HG03108 (cell line): ENCODE data around the gene NADK2.

Experiments used
- ATAC-seq: cut with Tn5 transposase; IDR thresholded peaks from one replicate; pipeline ENCODE4 v1.9.1; 2021; ENCODE audit warnings: moderate library complexity; ENCODE audit not compliant: unreplicated experiment

Gene NADK2

DNA sequence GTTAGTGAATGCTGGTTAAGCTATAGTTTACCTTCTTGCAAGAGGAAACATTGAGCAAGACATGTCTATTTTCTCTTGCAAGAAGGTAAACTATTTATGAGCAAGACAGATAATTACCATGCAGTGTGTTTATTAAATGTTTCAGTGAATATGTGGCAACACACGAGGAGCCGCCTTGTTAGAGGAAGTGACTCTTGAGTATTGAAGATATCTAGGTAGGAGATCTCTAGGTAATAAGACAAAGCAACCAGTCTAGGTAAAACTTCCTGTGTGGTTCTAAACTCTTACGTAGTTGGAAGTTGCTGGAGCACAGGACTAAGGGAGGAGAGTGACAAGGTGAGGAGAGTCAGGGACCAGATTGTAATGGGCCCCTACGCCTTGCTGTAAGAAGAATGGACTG, 73.0 kb downstream of the NADK2 start:
- ATAC-seq = no peak

DNA sequence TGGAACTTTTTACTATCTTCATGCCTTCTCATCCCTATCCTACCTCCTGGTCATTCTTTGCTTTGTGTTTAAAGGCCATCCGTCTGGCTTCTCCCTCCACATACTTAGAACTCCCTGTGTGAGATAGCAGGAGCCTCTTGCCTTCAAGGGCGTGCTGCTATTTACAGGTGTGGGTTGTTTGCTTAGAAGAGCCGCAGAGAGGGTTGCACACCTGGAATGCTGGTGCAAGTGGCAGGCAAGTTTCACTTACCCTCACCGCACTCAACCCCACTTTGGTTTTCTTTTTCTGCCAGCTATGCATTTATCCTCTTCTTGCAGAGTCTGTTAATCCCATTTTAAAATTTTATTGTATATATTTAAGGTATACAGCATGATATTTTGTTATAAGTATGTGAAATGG, 77.3 kb downstream of the NADK2 start:
- no peak for ATAC-seq

DNA sequence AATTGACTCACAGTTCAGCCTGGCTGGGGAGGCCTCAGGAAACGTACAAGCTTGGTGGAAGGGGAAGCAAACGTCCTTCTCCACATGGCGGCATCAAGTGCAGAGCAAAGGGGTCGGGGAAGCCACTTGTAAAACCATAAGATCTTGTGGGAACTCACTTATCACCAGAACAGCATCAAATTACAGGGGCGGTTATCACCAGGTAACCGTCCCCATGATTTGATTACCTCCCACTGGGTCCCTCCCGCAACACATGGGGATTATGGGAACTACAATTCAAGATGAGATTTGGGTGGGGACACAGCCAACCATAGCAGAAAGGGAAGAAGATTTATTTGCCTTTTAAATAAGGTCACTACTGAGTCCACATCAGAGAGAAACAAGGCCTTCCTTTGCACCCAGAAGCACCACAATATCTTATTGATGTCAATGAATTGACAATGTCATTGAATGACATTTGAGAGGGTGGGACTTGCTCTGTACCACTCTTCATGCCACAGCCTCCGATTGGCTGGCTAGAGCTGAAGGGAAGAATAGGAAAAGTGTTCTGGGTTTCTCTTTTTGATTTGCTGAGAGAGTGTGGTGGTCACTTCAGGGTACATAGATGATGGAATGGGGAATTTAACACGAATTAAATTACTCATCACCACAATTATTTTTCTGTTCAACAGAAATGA, 78.8 kb downstream of the NADK2 start:
- ATAC-seq = no peak

DNA sequence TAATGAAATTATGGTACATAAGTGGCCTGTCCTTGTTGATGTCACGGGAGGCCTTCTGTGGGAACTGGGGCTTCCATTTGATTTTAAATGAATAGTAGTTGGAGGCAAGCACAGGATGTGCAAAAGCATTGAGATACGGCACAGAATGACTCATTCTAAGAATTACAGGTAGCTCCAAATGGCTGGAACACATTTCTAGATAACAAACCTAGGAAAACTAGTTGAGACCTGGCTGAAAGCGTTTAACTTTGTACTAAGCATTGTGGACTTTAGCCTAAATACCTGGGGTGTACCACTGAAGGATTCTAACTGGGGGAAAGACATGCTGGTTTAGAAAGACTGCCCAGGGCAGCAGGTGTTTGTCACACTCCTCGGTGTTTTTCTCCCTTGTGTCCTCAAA, 80.4 kb downstream of the NADK2 start:
- ATAC-seq = no peak

DNA sequence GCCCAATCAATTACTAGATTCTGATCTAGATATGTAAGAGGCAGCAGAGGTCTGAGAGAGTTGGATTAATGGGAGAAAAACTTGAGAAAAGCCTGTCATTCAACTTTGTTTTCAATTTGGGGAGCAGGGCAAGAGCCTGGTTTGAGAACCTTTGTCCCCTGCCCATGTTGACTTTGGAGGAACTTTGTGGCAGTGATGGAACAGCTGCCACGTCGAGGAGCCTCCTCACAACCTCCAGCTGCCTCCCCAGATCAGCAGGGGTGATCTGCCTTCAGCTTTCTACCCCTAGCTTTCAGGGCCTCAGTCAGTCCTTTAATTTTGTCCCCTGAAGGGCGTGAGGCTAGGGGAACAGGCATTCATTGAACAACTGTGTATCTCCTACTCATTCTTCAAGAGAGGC, 81.1 kb downstream of the NADK2 start:
- no peak for ATAC-seq

DNA sequence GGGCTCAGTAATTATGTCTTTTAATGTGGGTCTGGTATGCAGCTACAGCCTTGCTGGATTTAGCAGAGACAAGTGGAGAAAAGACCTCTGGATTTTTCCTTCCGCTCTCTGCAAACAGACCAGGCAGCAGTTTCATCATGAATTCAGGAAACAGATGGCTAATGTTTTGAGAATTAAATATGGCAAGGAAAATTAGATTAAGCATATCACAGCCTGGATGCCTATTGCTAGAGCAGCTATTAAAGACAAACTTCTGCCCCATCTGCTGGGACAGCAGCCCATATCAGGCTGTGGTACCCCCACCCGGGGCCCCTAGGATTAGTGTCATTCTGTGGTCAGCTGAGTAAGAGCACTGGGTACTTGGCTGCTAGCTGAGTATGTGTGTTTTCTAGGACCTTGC, 83.6 kb downstream of the NADK2 start:
- ATAC-seq = no peak

DNA sequence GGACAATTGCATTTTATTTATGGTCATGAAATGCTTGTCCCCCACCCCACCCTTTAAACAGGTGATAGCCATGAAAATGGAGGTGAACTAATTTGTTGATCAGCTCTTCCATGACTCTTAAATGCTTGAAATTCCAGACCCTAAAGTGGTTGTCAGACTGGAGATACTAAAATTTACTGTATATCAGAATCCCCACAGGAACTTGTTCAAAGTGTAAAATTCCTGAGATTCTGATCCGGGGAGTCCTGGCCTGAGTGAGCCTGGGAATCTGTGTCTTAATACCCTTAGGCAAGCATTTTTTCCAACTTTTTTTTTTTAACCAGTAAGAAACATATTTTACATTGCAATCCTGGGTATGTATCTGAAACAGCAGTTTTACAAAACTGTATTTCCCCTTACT, 85.1 kb downstream of the NADK2 start:
- ATAC-seq = no peak

DNA sequence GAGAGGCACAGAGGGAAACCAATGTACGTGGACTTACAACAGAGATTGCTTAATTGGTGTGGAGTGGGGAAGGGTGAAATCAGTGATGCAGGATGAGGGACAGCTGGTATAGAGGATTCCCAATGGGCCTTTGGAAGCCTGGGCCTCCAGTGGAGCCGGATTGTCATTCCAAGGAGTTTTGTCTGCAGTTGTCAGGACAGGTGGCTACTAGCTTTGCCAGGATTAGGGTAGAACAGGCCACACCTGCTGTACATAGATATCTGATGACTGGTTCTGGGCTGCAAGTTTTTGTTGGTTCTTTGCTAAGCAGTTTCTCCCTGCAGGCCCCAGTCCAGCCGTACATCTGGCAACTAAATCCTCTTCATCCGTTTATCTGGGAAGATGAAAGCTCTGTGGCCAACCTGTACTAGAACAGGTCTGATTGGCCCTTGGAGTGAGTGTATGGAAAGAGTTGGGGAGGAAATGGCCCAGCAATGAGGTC, 85.6 kb downstream of the NADK2 start:
- ATAC-seq = no peak

DNA sequence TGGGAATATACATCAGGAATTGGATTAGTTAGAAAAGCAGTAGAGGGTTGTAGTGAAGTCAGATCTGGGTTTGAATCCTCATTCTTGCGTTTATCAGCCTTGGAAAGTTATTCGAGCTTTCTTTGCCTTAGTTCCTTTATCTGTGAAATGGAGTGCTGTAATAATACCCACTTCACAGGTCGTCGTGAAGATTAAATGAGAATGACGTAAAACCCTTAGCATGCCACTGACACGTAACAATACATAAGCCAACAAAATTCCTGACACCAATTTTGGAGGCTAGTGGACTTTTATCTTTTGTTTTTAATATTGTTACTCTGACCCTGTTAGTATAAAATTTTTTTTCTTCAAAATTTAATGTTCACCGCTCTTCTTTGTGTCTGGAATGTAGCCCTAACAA, 86.4 kb downstream of the NADK2 start:
- ATAC-seq = no peak

DNA sequence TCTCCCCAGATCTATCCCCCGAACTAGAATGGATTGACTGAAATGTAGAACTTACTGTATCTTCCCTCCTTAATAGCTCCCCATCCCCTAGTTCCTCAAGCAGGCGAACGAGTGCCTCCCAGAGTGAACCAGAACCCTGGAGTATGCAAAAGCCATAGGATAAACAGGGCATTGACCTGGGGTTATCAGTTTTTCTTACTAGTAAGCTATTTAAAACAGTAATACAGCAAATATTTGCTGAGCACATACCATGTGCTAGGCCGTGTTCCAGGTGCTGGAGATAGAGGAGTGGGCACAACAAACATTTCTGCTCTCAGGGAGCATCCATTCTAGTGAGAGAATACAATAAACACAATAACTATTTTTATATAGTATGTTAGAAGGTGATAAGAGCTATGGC, 88.0 kb downstream of the NADK2 start:
- ATAC-seq = no peak

DNA sequence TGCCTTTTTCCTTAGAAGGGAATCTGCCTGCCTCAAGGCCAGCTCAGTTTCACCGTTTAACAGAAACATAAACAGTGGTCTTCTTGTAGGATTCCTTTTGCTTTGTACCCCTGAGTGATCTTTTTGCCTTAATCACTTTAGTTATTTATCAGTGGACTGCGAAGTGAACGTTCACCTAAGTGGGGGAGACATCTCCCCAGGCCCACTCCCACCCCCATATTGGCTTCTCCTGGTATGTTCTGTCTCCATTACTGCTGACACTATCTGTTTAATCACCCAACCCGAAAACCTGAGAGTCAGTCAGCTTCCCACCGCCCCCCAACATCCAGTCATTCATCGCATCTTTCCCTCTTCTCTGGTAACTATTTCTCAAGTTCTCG, 88.4 kb downstream of the NADK2 start:
- no peak for ATAC-seq

DNA sequence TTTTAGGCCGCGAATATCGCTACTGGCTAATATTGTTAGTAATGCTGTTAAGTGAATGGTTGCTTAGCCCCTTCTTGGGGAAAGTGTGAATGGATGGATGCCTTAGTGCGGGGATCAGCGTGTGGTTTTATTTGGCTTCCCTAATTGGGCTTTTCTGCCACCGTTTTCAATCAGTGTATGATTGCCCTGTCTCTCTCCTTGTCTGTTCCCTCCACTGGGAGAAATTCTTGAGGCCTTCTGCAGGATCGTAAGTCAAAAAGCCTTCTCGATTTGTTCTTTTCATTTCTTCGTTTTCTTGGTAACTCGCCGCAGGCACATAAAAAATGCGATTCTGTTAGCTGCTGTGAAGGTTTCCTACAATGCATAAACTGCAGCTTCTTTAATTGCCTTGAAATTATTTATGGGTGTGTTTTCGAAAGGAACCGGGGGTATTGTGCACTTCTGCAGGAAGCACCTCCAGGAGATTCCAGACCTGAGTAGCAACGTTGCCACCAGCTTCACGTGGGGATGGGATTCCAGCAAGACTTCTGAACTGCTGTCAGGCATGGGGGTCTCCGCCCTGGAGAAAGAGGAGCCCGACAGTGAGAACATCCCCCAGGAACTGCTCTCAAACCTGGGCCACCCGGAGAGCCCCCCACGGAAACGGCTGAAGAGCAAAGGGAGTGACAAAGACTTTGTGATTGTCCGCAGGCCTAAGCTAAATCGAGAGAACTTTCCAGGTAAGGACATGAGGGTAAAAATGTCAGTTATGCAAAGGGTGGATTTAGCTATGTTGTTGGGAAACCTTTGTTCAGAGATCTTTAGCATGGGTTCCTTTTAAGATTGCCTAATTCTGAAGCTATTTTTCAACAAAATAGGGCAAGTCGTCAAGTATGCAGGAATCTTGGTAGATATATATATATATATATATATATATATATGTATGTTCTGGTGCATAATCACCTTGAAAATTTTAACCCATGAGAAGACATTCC, 89.1 kb downstream of the NADK2 start:
- no peak for ATAC-seq

DNA sequence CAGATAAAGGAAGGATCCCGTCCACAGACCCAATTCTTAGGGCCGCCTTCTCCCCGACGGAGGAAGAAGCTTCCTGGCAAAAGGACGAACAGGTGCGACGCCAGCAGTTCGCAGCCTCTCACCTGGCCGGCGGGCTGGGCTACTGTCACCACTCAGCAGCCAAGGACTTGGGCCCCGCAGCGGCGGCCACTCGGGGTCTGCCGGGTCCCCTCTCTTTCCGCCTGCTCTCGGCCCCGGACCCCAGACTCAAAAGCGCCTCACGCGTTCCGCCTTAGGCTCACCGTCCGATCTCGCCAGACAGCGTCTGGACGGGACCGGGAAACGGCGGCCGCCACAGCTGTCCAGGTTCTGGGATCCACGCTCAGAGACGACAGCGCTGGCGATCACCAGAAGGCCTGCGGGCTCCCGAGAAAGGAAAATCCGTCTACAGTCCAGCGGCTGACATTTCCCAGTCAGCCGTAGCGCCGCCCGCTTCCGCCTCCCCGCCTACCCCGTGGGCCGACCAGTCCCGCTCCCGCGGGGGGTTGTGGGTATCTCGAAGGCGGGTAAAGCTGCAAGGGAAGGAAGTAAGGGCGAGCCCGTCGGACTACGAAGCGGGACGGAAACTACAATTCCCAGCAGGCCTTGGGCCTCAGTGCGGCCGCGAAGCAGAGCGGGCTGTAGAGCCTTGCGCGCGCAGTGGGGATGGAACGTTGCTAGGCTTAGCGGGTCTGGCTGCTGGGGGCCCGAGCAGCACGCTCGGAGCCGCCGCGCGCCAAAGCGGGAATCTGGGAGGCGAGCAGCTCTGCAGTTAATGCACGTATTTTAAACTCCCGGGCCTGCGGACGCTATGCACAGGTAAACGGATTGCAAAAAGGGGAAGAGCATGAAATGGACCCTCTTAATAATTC, 90.0 kb downstream of the NADK2 start, which contains the start of the genes LMBRD2 and SKP2:
Gene LMBRD2, minus strand, starts transcription at position 454 of the 890 bp plus-strand sequence. CDS start 8,538 bp downstream, outside the sequence.
Gene SKP2, plus strand, starts transcription at position 678 of the 890 bp plus-strand sequence. Its CDS starts 152 bp downstream, at position 830.
- ATAC-seq = peak; percentile 98

DNA sequence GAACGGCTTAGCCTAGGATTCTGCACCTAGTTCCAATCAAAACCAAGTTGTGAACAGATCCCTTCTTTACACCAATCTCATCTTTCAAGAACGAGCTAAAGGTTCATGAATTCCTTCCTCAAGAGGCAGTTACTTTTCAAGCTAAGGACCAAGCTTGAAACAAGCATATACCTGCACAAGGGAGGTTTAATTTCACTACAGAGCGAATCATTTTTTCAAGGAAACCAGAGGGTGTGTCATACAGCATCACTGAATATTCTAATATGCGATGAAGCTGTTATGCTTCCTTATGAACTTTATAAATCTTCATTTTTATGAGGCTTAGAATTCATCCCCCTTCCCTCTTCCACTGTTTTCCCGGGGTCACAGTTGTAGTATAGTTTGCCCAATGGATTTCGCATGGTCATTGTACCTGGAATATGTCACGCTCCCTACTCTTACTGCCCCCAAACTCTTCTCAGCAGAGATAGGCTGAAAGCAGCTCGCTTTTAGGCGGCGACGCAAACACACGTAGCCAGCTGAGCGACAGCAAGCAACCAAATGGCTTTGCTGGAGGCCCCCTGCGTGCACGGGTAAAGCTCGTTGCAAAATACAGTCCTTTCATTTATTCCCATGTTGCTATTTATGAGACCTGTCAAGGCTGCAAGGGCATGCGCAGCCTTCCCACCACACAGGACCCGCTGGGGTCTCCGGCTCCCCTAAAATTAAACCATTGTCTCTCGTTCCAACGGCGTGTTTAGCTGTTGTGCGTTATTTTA, 90.9 kb downstream of the NADK2 start:
- ATAC-seq = peak; percentile 33

DNA sequence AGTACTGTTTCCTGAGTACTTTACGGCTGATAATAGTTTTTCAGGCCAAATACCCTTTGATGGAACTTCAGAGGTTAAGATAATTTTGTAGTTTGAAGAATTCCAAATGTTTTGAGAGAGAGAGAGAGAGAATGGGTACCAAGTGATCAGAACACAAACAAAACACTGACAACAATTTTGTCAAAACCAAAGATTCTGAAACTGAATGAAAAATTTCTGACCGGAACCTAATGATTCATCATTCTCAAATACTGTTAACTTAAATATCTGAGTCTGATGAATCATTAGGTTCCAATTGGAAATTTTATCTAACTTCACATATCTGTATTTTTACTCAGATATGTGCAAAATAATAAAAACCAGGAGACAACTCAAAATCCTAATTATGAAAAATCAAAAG, 94.0 kb downstream of the NADK2 start:
- no peak for ATAC-seq

DNA sequence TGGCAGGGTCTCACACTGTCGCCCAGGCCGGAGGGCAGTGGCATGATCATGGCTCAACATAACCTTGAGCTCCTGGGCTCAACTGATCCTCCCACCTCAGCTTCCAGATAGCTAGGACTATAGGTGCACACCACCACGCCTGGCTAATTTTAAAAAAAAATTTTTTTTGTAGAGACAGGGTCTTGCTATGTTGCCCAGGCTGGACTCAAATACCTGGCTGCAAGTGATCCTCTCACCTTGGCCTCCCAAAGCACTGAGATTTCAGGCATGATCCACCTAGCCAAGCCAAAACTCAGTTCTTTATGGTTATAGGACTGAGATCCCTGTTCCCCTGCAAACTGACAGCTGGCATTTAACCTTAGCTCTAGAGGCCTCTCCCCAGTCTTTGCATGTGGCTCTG, 95.3 kb downstream of the NADK2 start:
- no peak for ATAC-seq

DNA sequence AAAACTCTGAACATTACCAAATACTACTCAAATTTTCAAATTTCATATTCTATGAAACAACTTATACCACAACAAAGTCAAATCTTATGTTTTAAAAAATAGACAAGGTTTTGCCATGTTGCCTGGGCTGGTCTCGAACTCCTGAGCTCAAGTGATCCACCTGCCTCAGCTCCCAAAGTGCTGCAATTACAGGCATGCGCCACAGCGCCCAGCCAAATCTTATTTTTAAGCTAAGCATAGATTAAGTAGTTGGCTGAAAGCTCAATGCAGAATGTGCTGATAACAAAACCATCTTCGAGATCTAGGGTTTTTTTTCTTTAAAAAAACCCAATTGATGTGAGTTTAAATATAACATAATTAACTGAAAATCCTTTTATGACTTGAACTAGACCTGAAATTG, 96.4 kb downstream of the NADK2 start:
- no peak for ATAC-seq
